Measurements from ENCODE around the gene BRK1.

DNA sequence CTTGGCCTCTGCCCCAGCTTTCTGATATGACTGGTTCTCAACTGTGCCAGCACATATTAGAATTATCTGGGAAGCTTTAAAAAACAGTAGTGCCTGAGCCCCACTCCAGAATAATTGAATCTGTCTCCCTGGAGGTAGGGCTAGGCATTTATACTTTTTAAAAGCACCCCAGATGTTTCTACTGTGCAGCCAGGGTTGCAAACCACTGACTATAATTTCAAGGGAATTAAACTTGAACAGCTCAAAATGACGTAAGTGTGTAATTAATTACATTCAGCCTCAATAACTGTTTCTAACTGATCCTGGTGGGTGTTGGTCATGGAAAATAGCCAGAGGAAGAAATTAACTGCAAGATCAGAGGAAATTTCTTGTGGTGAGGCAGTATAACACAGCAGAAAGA is 44.9 kb downstream of the BRK1 start:
- TF ChIP-seq ZNF8 (CRISPR knock-in tag; IDR thresholded peaks at IDR 0.05) (no peak), TOX (CRISPR knock-in tag; IDR thresholded peaks at IDR 0.05; ENCODE audit: borderline replicate concordance) (no peak), RARB (CRISPR knock-in tag; IDR thresholded peaks at IDR 0.05) (no peak), ZFP30 (CRISPR knock-in tag; IDR thresholded peaks at IDR 0.05) (no peak), ZFP3 (CRISPR knock-in tag; IDR thresholded peaks at IDR 0.05) (no peak), BACH2 (CRISPR knock-in tag; IDR thresholded peaks at IDR 0.05; ENCODE audit: borderline replicate concordance) (no peak), ESRRG (CRISPR knock-in tag; IDR thresholded peaks at IDR 0.05) (no peak), TCF4 (CRISPR knock-in tag; IDR thresholded peaks at IDR 0.05; ENCODE audit: borderline replicate concordance) (no peak), TSHZ2 (CRISPR knock-in tag; IDR thresholded peaks at IDR 0.05) (no peak)
- TF ChIP-seq, protein P1, sequence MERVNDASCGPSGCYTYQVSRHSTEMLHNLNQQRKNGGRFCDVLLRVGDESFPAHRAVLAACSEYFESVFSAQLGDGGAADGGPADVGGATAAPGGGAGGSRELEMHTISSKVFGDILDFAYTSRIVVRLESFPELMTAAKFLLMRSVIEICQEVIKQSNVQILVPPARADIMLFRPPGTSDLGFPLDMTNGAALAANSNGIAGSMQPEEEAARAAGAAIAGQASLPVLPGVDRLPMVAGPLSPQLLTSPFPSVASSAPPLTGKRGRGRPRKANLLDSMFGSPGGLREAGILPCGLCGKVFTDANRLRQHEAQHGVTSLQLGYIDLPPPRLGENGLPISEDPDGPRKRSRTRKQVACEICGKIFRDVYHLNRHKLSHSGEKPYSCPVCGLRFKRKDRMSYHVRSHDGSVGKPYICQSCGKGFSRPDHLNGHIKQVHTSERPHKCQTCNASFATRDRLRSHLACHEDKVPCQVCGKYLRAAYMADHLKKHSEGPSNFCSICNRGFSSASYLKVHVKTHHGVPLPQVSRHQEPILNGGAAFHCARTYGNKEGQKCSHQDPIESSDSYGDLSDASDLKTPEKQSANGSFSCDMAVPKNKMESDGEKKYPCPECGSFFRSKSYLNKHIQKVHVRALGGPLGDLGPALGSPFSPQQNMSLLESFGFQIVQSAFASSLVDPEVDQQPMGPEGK (CRISPR knock-in tag; IDR thresholded peaks at IDR 0.05; ENCODE audit: borderline replicate concordance): no peak
- TF ChIP-seq, protein P2, sequence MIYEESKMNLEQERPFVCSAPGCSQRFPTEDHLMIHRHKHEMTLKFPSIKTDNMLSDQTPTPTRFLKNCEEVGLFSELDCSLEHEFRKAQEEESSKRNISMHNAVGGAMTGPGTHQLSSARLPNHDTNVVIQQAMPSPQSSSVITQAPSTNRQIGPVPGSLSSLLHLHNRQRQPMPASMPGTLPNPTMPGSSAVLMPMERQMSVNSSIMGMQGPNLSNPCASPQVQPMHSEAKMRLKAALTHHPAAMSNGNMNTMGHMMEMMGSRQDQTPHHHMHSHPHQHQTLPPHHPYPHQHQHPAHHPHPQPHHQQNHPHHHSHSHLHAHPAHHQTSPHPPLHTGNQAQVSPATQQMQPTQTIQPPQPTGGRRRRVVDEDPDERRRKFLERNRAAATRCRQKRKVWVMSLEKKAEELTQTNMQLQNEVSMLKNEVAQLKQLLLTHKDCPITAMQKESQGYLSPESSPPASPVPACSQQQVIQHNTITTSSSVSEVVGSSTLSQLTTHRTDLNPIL (CRISPR knock-in tag; IDR thresholded peaks at IDR 0.05; ENCODE audit: low read depth): no peak

Measured in SK-N-SH treated with all-trans-retinoic acid at 6 μM for 48 hours (cell line).